ENCODE data around the gene KBTBD2.
A peak's percentile ranks its signal among the peaks of the same experiment; 100 is the strongest.
"Not testable (repeated sequence)": the region's sequence is repeated elsewhere in the genome, so short reads cannot be mapped to it uniquely, and the experiment has no call there.

Gene KBTBD2

GRCh38 chr7:32855837-32856775 is 35.5 kb downstream of the KBTBD2 start:
- DNase-seq (ENCODE audit: low read depth): not testable (repeated sequence)

GRCh38 chr7:32850654-32851053 is 40.9 kb downstream of the KBTBD2 start:
- not testable (repeated sequence) for DNase-seq (ENCODE audit: low read depth)

GRCh38 chr7:32848655-32849054 is 42.9 kb downstream of the KBTBD2 start:
- DNase-seq (ENCODE audit: low read depth): not testable (repeated sequence)

DNA sequence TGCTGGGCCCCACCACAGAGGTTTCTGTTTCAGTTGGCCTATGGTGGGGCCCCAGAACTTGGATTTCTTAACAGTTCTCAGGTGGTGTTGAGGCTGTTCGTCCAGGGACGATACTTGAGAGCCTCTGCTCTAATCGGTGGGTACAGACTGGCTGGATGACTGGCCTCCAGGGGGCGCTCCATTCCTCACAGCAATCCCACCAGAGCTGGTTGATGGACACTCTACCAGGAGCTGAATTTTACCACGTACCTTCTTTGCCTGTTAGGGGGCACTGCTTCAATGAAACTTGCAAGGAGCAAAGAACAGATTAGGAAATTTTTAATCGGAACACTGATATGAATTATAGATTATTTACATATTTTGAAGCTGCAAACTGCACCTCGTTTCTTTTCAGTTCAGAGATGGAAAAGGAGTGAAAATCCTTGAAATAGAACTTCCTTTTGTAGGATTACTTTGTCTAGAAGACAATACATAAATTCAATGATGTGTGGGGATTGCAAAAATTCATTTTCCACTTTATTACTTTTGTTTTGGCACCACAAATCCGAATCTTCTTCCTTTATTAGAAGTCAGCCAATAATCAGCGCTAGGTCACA is 44.8 kb downstream of the KBTBD2 start:
- DNase-seq (ENCODE audit: low read depth): peak; percentile 77

DNA sequence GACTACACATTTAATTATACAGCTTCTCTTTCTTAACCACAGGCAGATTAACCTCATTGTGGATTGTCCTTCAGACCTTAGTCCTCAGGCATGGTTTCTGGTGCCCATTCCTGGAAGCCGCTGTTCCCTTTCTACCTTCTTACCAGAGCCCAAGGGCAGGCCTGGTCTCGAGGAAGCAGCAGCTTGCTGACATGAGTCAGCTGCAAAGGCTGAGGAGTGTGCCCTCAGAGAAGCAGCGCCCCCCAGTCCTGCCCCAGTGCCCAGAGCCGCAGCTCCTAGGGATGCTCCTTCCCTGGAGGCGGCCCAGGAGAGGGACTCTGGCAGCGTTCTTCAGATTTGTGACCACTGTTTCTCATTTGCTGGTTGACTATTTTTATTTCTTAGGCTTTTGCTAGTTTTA is 46.8 kb downstream of the KBTBD2 start:
- not testable (repeated sequence) for DNase-seq (ENCODE audit: low read depth)

DNA sequence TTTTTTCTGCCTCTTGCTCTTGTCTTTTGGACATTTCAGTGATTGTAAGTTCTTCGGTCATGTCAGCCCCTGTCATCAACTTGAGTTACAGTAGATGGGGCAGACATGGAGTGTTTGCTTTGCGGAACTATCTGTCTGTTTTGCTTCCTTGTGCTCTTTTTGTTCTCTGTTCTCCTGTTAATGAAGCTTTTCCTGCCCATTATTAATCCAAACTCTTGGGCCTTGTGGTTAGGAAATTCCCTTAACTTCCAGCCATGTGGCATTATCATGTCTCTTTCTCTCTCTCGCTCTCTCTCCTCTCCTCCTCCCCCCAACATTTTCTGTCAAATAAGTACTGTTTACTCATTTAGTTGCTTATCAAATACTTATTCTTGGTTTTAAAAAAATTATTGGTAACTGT is 47.8 kb downstream of the KBTBD2 start:
- DNase-seq (ENCODE audit: low read depth): not testable (repeated sequence)

GRCh38 chr7:32839846-32840245 is 51.7 kb downstream of the KBTBD2 start:
- DNase-seq (ENCODE audit: low read depth): not testable (repeated sequence)

- DNase-seq (ENCODE audit: low read depth): not testable (repeated sequence)
Observed at GRCh38 chr7:32828996-32829752, 62.4 kb downstream of the KBTBD2 start.
